HEK293 (cell line): ENCODE measurements around the gene BCL7C.
A peak's percentile ranks its signal among the peaks of the same experiment; 100 is the strongest.

ENCODE experiments used
- CTCF ChIA-PET: fragments of 350-600 bp; formaldehyde crosslinking; extraction: SDS; loops from one replicate; lab custom pipeline; 2021; ENCODE audit warnings: antibody characterized with exemption; lab: Yijun Ruan, JAX
- POLR2A ChIA-PET: fragments of 300-600 bp; formaldehyde crosslinking; extraction: SDS; loops from one replicate; lab custom pipeline; 2020; ENCODE audit warnings: antibody characterized with exemption, inconsistent platforms; lab: Yijun Ruan, JAX
- H3K27ac ChIP-seq: fragments of 200-500 bp; sonication (Bioruptor generic); 2 replicates; pipeline ENCODE4 v1.5.1; 2014; ENCODE audit warnings: low read depth, low read length, control low read depth, inconsistent platforms; ENCODE audit errors: extremely low read depth
- H3K36me3 ChIP-seq, 2 experiments: fragments of 200-500 bp in 1 of 2; sonication (Bioruptor generic) in 1 of 2; 1 replicate in 1 of 2; 2 replicates in 1 of 2; pipeline ENCODE4 v1.5.1; 2014 to 2017; ENCODE audit warnings: inconsistent platforms in 2 of 2, low read length in 2 of 2; ENCODE audit not compliant: control insufficient read depth in 2 of 2, insufficient read depth in 1 of 2
- H3K4me1 ChIP-seq: fragments of 200-500 bp; sonication (Bioruptor generic); 2 replicates; pipeline ENCODE4 v1.5.1; 2014; ENCODE audit warnings: mild to moderate bottlenecking, low read length, inconsistent platforms; ENCODE audit not compliant: control insufficient read depth, insufficient read depth
- H3K4me3 ChIP-seq: 2 replicates; pipeline ENCODE4 v1.5.1; 2011; ENCODE audit warnings: low read depth, mild to moderate bottlenecking, control low read depth, low read length, moderate library complexity
- H3K9me3 ChIP-seq: fragments of 200-500 bp; sonication (Bioruptor generic); 2 replicates; pipeline ENCODE4 v1.5.1; 2014; ENCODE audit warnings: low read depth, low read length, inconsistent platforms; ENCODE audit not compliant: control insufficient read depth, insufficient read depth
- IKZF3 ChIP-seq: fragments of 450-650 bp; IDR thresholded peaks from 2 replicates; pipeline ENCODE4 v1.5.0; 2018; ENCODE audit warnings: missing biosample characterization, mild to moderate bottlenecking, missing genetic modification characterization, moderate library complexity
- KLF10 ChIP-seq: fragments of 450-650 bp; IDR thresholded peaks from 2 replicates; pipeline ENCODE4 v1.5.1; 2018; ENCODE audit warnings: missing biosample characterization, mild to moderate bottlenecking, missing genetic modification characterization
- KLF9 ChIP-seq: fragments of 450-650 bp; formaldehyde crosslinking; IDR thresholded peaks from 2 replicates; pipeline ENCODE4 v1.5.1; 2016; ENCODE audit warnings: missing biosample characterization, missing genetic modification characterization, low read depth
- PATZ1 ChIP-seq: fragments of 450-650 bp; formaldehyde crosslinking; IDR thresholded peaks from 2 replicates; pipeline ENCODE4 v1.5.1; 2016; ENCODE audit warnings: missing biosample characterization, missing genetic modification characterization
- SP3 ChIP-seq: fragments of 450-650 bp; formaldehyde crosslinking; IDR thresholded peaks from 2 replicates; pipeline ENCODE4 v1.5.1; 2016; ENCODE audit warnings: missing biosample characterization, missing genetic modification characterization
- TRIM28 ChIP-seq: IDR thresholded peaks from 2 replicates; pipeline ENCODE4 v1.6.1; 2011; ENCODE audit warnings: low read length, control low read depth, borderline replicate concordance
- ZBTB1 ChIP-seq: fragments of 450-650 bp; formaldehyde crosslinking; IDR thresholded peaks from 2 replicates; pipeline ENCODE4 v1.5.1; 2016; ENCODE audit warnings: missing biosample characterization, missing genetic modification characterization
- ZBTB10 ChIP-seq: fragments of 450-650 bp; formaldehyde crosslinking; IDR thresholded peaks from 2 replicates; pipeline ENCODE4 v1.5.1; 2016; ENCODE audit warnings: missing biosample characterization, missing genetic modification characterization
- ZBTB11 ChIP-seq: fragments of 450-650 bp; formaldehyde crosslinking; conservative IDR thresholded peaks from 2 replicates; pipeline ENCODE4 v1.5.1; 2016; ENCODE audit warnings: low read depth, missing biosample characterization, missing genetic modification characterization
- ZBTB17 ChIP-seq: fragments of 450-650 bp; formaldehyde crosslinking; IDR thresholded peaks from 2 replicates; pipeline ENCODE4 v1.5.1; 2016; ENCODE audit warnings: missing biosample characterization, missing genetic modification characterization
- ZFP69B ChIP-seq: fragments of 450-650 bp; formaldehyde crosslinking; IDR thresholded peaks from 2 replicates; pipeline ENCODE4 v1.5.1; 2016; ENCODE audit warnings: missing biosample characterization, missing genetic modification characterization
- ZIC2 ChIP-seq: fragments of 450-650 bp; formaldehyde crosslinking; IDR thresholded peaks from 2 replicates; pipeline ENCODE4 v1.5.1; 2016; ENCODE audit warnings: missing biosample characterization, missing genetic modification characterization
- ZNF132 ChIP-seq: fragments of 450-650 bp; formaldehyde crosslinking; IDR thresholded peaks from 2 replicates; pipeline ENCODE4 v1.5.1; 2017; ENCODE audit warnings: missing biosample characterization, missing genetic modification characterization, borderline replicate concordance
- ZNF211 ChIP-seq: fragments of 450-650 bp; formaldehyde crosslinking; IDR thresholded peaks from 2 replicates; pipeline ENCODE4 v1.5.1; 2016; ENCODE audit warnings: low read depth, missing biosample characterization, missing genetic modification characterization
- ZNF335 ChIP-seq: fragments of 450-650 bp; formaldehyde crosslinking; conservative IDR thresholded peaks from 2 replicates; pipeline ENCODE4 v1.5.1; 2016; ENCODE audit warnings: missing biosample characterization, missing genetic modification characterization
- ZNF37A ChIP-seq: fragments of 450-650 bp; IDR thresholded peaks from 2 replicates; pipeline ENCODE4 v1.5.1; 2018; ENCODE audit warnings: missing biosample characterization, missing genetic modification characterization
- ZNF426 ChIP-seq: fragments of 450-650 bp; formaldehyde crosslinking; IDR thresholded peaks from 2 replicates; pipeline ENCODE4 v1.5.1; 2017; ENCODE audit warnings: missing biosample characterization, missing genetic modification characterization, mild to moderate bottlenecking, inconsistent platforms, moderate library complexity
- ZNF521 ChIP-seq: fragments of 450-650 bp; formaldehyde crosslinking; IDR thresholded peaks from 2 replicates; pipeline ENCODE4 v1.5.1; 2017; ENCODE audit warnings: missing biosample characterization, mild to moderate bottlenecking, missing genetic modification characterization
- ZNF529 ChIP-seq: fragments of 450-650 bp; formaldehyde crosslinking; IDR thresholded peaks from 2 replicates; pipeline ENCODE4 v1.5.1; 2017; ENCODE audit warnings: missing genetic modification characterization, missing biosample characterization; ENCODE audit not compliant: insufficient replicate concordance
- ZNF639 ChIP-seq: fragments of 450-650 bp; formaldehyde crosslinking; IDR thresholded peaks from 2 replicates; pipeline ENCODE4 v1.5.1; 2016; ENCODE audit warnings: missing biosample characterization, missing genetic modification characterization
- ZNF664 ChIP-seq: fragments of 450-650 bp; formaldehyde crosslinking; IDR thresholded peaks from 2 replicates; pipeline ENCODE4 v1.5.1; 2016; ENCODE audit warnings: missing biosample characterization, missing genetic modification characterization

Gene BCL7C

GRCh38 chr16:30903596-30903995, 9.7 kb upstream of the BCL7C start (continued):
- TF ChIP-seq PATZ1 (tag by site-specific recombination) (no peak), ZNF132 (no peak)

GRCh38 chr16:30903002-30903401, 9.1 kb upstream of the BCL7C start:
- TF ChIP-seq KLF9 (tag by site-specific recombination) (peak; percentile 17; the same call in 1 of the 2 replicates), IKZF3 (tag by site-specific recombination) (no peak), ZNF639 (no peak), ZBTB1 (tag by site-specific recombination) (no peak), ZNF335 (tag by site-specific recombination) (0 out of 2 replicates have a peak, but pooled peaks have one; percentile 26), ZBTB11 (tag by site-specific recombination) (peak; percentile 54; the same call in 1 of the 2 replicates), SP3 (tag by site-specific recombination) (0 out of 2 replicates have a peak, but pooled peaks have one; percentile 0), ZNF132 (no peak)
- CTCF ChIA-PET, result interaction anchor here (0.6 to 3.8 kb wide), 13 partner anchors 10 to 188 kb away, joined by 3 to 66 read pairs (median 7); no protein-coding TSS in a partner anchor
- Histone ChIP-seq H3K27ac (no peak overlapping the region), H3K9me3 (no peaks in the 10 kb centered on the region), H3K4me3 (no peak overlapping the region), H3K4me1 (no peaks in the 10 kb centered on the region), H3K36me3 (no peaks in the 10 kb centered on the region)
- POLR2A ChIA-PET, result interaction anchor here (0.7 to 3.6 kb wide), 4 partner anchors 28 to 138 kb away, joined by 3 to 35 read pairs (median 5); no protein-coding TSS in a partner anchor

- H3K4me1 ChIP-seq, result no peaks in the 10 kb centered on the region
- ChIA-PET POLR2A (interaction anchor here (0.5 to 3.6 kb wide), 10 partner anchors 12 to 828 kb away, joined by 3 to 35 read pairs (median 4); no protein-coding TSS in a partner anchor), CTCF (interaction anchor here (0.6 to 3.8 kb wide), 28 partner anchors 10 to 216 kb away, joined by 3 to 66 read pairs (median 6); no protein-coding TSS in a partner anchor)
- no peaks in the 10 kb centered on the region for H3K9me3 ChIP-seq
- H3K4me3 ChIP-seq, result peak overlapping the region; percentile 51
- peak overlapping the region; percentile 77 for H3K27ac ChIP-seq
- H3K36me3 ChIP-seq, result no peaks in the 10 kb centered on the region
- TF ChIP-seq ZNF521 (tag by site-specific recombination) (no peak), ZNF529 (tag by site-specific recombination) (no peak), ZFP69B (tag by site-specific recombination) (no peak), KLF10 (tag by site-specific recombination) (peak; percentile 87), ZNF37A (tag by site-specific recombination) (no peak), ZIC2 (peak; percentile 88), ZNF664 (peak; percentile 67; the same call in 1 of the 2 replicates), ZNF211 (tag by site-specific recombination) (no peak), ZBTB10 (tag by site-specific recombination) (no peak), ZBTB17 (tag by site-specific recombination) (peak; percentile 29), TRIM28 (peak; percentile 77; the same call in 1 of the 2 replicates), ZNF426 (tag by site-specific recombination) (no peak)
These were observed 8.4 kb upstream of the BCL7C start for GRCh38 chr16:30902029-30902972.
